HG02938 (cell line): ENCODE results near the gene GRAP2.

Experiments used
- ATAC-seq: cut with Tn5 transposase; IDR thresholded peaks from one replicate; pipeline ENCODE4 v1.9.1; 2021; ENCODE audit warnings: mild to moderate bottlenecking, moderate library complexity; ENCODE audit not compliant: unreplicated experiment

Gene GRAP2

GRCh38 chr22:40007853-40008710, 107.2 kb downstream of the GRAP2 start:
- no peak for ATAC-seq

DNA sequence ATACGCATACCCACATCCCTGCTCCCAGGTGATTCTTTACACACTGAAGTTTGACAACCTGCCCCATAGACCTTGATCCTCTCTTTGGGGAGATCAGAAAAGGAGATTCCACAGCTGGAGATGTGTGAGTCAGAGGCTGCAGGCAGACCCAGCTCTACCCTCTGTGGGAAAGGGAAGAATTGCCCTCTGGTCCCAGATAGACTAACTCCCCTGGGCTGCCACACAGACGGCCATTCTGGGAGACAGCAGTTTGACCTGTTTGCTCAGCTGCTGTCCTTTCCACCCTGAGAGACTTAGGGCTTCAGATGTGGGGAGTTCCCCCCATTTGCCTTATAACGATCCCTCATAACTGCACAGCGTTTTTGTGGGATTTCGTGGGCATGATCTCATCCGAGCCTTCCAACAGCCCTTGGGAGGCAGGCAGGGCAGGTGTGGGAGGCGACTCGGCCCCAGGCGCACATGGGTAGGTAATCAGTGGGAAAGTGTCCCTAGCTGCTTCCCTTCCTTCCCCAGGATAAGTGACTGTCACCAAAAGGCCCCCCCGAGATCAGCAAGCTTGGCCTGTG, 107.9 kb downstream of the GRAP2 start:
- no peak for ATAC-seq

- no peak for ATAC-seq
These were observed 108.4 kb downstream of the GRAP2 start for GRCh38 chr22:40009292-40009774.

DNA sequence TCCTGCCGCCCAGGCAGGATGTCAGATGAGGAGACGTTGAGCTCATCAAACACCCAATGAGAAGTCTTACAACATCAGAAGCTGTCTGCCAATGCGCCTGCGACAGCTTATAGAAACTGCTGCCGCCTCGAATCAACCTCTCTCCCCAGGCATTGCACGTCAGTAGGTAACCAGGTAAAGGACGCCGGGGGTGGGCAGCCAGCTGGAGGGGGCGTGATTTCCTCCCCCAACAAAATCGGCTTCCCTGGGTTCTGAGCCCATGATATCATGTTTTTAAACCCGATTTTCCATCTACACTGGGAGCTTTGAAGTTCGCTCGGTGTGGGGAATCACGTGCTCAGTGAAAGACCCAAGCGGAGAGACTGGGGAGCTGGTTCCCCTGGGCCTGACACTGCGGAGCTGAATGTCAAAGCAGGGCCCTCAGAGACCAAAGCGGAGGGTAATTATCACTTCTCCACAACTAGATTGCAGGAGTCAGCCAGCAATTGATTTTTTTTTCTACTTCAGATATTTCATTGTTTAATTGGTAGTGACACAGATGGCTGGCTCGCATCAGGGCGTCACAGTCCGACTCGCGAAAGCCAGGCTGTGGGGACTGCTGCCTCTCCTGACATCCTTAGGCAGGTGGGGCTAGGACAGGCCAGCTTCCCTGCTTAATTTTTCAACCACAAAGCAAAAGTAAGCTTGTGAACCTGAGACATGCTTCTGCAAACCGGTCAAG, 109.2 kb downstream of the GRAP2 start:
- ATAC-seq, result no peak

DNA sequence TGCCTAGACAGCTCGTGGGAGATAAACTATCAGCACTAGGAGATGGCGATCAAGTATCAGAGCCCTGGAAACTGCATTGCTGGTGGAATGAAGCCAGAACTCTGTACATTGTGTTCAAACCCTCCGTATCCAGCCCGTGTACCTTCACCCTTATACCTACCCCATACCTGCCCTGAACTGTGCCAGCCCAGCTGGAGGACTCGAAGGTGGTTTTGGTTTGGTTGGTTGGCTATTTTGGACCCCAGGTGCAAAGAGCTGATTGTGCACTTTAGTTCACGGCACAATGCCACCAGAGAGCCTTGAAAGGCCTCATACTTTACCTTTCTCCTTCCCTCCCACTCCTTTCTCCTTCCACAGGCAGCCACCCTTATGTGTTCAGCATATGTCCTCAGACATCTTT, 109.9 kb downstream of the GRAP2 start:
- no peak for ATAC-seq

GRCh38 chr22:40014667-40015248, 113.9 kb downstream of the GRAP2 start:
- ATAC-seq, result no peak

DNA sequence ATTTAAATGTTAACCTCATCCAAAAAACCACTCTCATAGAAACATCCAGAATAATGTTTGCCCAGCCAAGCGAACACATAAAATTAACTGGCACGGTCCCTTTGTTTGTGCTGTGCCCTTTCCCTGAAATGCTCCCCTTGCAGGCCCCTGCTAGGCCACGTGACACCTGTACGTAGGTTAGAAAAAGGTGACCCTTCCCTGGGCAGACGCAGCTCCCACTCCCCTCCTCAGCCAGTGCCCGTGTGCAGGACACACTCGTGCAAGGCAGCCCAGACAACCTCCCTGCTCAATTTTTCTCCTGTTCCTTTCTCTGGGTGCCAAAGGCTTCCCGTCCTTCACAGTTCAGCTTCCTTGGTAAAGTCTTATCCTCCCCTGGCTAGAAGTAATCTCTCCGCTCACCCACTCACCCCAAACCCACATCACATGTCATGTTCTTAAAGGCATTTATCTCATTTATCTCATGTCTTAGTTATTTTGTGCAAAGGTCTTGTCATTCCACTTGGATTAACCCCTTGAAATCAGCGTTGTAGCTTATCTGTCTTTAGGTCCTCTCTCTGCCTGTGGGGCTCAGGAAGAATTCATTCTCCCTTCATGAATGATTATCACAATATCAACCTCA, 114.6 kb downstream of the GRAP2 start:
- no peak for ATAC-seq

GRCh38 chr22:40018051-40018450, 117.2 kb downstream of the GRAP2 start:
- no peak for ATAC-seq

GRCh38 chr22:40019100-40019499, 118.2 kb downstream of the GRAP2 start:
- no peak for ATAC-seq

GRCh38 chr22:40020956-40021355, 120.1 kb downstream of the GRAP2 start:
- ATAC-seq, result no peak

DNA sequence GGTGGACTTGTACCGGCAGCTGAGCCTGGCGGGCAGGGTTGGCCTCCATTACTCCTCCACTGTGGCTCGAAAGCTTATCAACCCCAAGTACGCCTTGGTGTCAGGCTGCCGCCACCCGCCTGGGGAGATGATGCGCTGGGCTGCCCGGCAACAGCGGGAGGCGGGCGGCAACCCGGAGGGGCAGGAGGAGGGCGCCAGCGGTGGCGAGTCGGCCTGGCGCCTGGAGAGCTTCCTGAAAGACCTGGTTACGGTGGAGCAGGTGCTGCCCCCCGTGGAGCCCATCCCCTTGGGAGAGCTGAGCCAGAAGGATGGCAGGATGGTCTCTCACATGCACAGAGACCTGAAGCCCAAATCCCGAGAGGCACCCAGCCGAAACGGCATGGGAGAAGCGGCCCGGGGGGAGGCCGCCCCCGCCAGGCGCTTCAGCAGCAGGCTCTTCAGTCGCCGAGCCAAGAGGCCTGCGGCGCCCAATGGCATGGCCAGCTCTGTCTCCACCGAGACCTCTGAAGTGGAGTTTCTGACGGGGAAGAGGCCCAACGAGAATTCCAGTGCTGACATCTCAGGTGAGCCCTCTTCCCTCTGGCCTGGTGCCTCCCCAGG, 120.6 kb downstream of the GRAP2 start:
- no peak for ATAC-seq

GRCh38 chr22:40022536-40023240, 121.8 kb downstream of the GRAP2 start:
- ATAC-seq, result no peak
